HepG2 (cell line): ENCODE results near the gene TGM2. TPM values are rescaled to one million over a fixed set of nuclear protein-coding genes. Genes with fewer than 3 reads are reported as not detected.

ENCODE experiments used
- GABPB1 ChIP-seq: IDR thresholded peaks from 2 replicates; pipeline ENCODE4 v1.6.1; 2016; ENCODE audit warnings: mild to moderate bottlenecking, missing genetic modification reagents, moderate library complexity, missing compliant biosample characterization
- TAF15 ChIP-seq: fragments of 200-400 bp; formaldehyde crosslinking; IDR thresholded peaks from one replicate; pipeline ENCODE4 v1.6.1; 2018; ENCODE audit warnings: mild to moderate bottlenecking, low read depth, low read length; ENCODE audit not compliant: poor library complexity, severe bottlenecking
- TBX2 ChIP-seq: sonication (generic); formaldehyde crosslinking; IDR thresholded peaks from 2 replicates; pipeline ENCODE4 v1.5.0; 2020; ENCODE audit warnings: missing genetic modification reagents, mild to moderate bottlenecking, borderline replicate concordance
- ZBTB40 ChIP-seq, 2 experiments: fragments of 450-650 bp in 1 of 2; sonication (generic) in 1 of 2; formaldehyde crosslinking in 1 of 2; IDR thresholded peaks; 2 replicates each; pipeline versions ENCODE4 v1.6.1 to v1.8.0; 2016 to 2022; ENCODE audit warnings: antibody characterized with exemption in 1 of 2, mild to moderate bottlenecking in 1 of 2, missing genetic modification reagents in 1 of 2
- polyA plus RNA-seq, 8 experiments: library from polyadenylated mRNA; depleted of rRNA in 3 of 8; stranded (reverse) in 7 of 8; unstranded in 1 of 8; fragments of >200 nt; fragmentation: Illumina TruSeq in 4 of 8; extraction: Trizol in 4 of 8; gene quantifications; 2 replicates each; pipeline versions ENCODE4 v1.2.1 to v1.2.3, GENCODE V29; 2011 to 2016; ENCODE audit warnings: low read depth in 4 of 8, missing spikeins in 1 of 8, mixed read lengths in 1 of 8; ENCODE audit not compliant: insufficient read depth in 1 of 8
- total RNA-seq, 5 experiments: library from RNA; depleted of rRNA; stranded (reverse); fragments of >200 nt; fragmentation: Illumina TruSeq; extraction: Trizol; gene quantifications; 2 replicates each; pipeline ENCODE4 v1.2.3, GENCODE V29; 2016; ENCODE audit warnings: low read depth in 1 of 5

The TGM2 gene
- total and polyA plus RNA-seq, 2 of the 13 experiments (the other 11 are each of a cell fraction or from before 2014, with no cell fraction given) = 4.2 to 46.4 TPM

- TF ChIP-seq ZBTB40 (IDR thresholded peaks at IDR 0.05) (no peak), ZBTB40 (CRISPR knock-in tag; IDR thresholded peaks at IDR 0.05) (no peak), TBX2 (CRISPR knock-in tag) (peak; percentile 45; the same call in 1 of the 2 replicates), GABPB1 (CRISPR knock-in tag) (peak; percentile 24; the same call in 1 of the 2 replicates), TAF15 (no peak)
Observed at GRCh38 chr20:38126146-38126921, 38.7 kb downstream of the TGM2 start (continued).
